ENCODE data around the gene MRPL53. TPM values are rescaled to one million over a fixed set of nuclear protein-coding genes. Genes with fewer than 3 reads are reported as not detected.

MRPL53 gene
- total RNA-seq, 1 experiment from 2014 or later, result 98.1 TPM

- ChIA-PET POLR2A (no interaction called here), CTCF (no interaction called here)
- no peak for ATAC-seq
- no peaks in the 10 kb centered on the region for H3K9me3 ChIP-seq (ENCODE audit: control insufficient read depth, insufficient read depth, low read depth, low read length)
- no peak overlapping the region for H3K4me3 ChIP-seq (ENCODE audit: low read depth in 2 of 2, low read length in 2 of 2)
- H3K4me1 ChIP-seq (ENCODE audit: control insufficient read depth, insufficient read depth, low read length), result peaks cover 9% of the 10 kb centered on the region
- peaks cover 2% of the 10 kb centered on the region; the same call in 1 of the 2 replicates for H3K36me3 ChIP-seq (ENCODE audit: control insufficient read depth, insufficient read depth, low read length)
- intact Hi-C loops (cut with micrococcal nuclease; ENCODE audit: unreplicated experiment) (no loop called here), in situ Hi-C loops (cut with HindIII; ENCODE audit: low pct_unique_long_range_greater_than_20kb, low sequenced_read_pairs) (no loop called here)
- no peak for TF ChIP-seq TCF7L2 (IDR thresholded peaks at IDR 0.05; ENCODE audit: low read depth, low read length)
- TF ChIP-seq CTCF (IDR thresholded peaks at IDR 0.05), result no peak
- TF ChIP-seq POLR2AphosphoS5 (IDR thresholded peaks at IDR 0.05; ENCODE audit: low read depth, low read length), result no peak
- TF ChIP-seq SIN3A (IDR thresholded peaks at IDR 0.05; ENCODE audit: borderline replicate concordance, insufficient read depth, low read depth, low read length), result no peak
- TF ChIP-seq, protein P1, sequence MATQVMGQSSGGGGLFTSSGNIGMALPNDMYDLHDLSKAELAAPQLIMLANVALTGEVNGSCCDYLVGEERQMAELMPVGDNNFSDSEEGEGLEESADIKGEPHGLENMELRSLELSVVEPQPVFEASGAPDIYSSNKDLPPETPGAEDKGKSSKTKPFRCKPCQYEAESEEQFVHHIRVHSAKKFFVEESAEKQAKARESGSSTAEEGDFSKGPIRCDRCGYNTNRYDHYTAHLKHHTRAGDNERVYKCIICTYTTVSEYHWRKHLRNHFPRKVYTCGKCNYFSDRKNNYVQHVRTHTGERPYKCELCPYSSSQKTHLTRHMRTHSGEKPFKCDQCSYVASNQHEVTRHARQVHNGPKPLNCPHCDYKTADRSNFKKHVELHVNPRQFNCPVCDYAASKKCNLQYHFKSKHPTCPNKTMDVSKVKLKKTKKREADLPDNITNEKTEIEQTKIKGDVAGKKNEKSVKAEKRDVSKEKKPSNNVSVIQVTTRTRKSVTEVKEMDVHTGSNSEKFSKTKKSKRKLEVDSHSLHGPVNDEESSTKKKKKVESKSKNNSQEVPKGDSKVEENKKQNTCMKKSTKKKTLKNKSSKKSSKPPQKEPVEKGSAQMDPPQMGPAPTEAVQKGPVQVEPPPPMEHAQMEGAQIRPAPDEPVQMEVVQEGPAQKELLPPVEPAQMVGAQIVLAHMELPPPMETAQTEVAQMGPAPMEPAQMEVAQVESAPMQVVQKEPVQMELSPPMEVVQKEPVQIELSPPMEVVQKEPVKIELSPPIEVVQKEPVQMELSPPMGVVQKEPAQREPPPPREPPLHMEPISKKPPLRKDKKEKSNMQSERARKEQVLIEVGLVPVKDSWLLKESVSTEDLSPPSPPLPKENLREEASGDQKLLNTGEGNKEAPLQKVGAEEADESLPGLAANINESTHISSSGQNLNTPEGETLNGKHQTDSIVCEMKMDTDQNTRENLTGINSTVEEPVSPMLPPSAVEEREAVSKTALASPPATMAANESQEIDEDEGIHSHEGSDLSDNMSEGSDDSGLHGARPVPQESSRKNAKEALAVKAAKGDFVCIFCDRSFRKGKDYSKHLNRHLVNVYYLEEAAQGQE (IDR thresholded peaks at IDR 0.05; ENCODE audit: insufficient read depth in 1 of 2, low read depth in 2 of 2, low read length in 1 of 2), result no peak
- no peak for DNase-seq (ENCODE audit: low read depth, low spot score)
- no peaks in the 10 kb centered on the region for H3K27me3 ChIP-seq (ENCODE audit: control insufficient read depth, insufficient read depth, low read length)
- no peak overlapping the region for H3K27ac ChIP-seq (ENCODE audit: low read length)
- BruUV-seq (replicated peaks), result no TSS peak
Measured at GRCh38 chr2:74462786-74463105, 9.7 kb downstream of the MRPL53 start.

DNA sequence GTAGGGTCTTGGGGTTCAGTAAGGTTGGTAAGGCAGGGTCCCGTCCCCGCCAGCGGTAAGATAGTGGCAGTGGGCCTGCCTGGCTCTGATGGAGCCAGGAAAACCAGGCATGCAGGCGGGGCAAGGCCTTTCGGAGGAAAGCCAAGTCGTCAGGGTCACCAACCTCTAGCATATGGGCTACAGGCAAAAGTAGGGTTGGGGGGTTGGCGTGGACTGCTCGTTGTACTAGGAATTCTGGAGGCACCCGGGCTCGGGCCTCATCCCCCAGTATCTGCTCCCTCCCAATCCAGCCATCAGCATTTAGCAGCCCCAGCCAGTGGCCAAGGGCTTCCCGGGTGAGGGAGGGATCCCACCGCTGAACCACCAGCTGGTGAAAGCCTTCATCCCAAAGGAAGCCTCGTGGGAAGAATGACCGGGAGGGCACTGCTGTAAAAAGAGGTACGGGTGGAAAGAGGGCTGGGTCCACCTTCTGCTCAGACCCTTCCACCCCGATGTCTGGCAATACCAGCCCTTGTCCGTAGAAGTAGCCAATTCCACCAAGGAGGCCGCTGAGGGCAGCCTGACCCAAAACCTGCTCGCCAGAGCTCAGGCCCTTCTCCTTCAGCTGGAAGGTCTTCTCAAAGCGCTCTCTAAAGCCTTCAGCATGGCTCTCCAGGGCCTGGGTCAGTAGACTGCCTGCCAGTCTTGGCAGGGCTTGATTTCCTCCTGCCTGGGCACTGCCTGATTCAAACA lies 10.3 kb downstream of the MRPL53 start:
- Histone ChIP-seq H3K9me3 (ENCODE audit: control insufficient read depth, insufficient read depth, low read depth, low read length) (no peaks in the 10 kb centered on the region), H3K4me3 (ENCODE audit: low read depth in 2 of 2, low read length in 2 of 2) (no peak overlapping the region), H3K27me3 (ENCODE audit: control insufficient read depth, insufficient read depth, low read length) (no peaks in the 10 kb centered on the region), H3K27ac (ENCODE audit: low read length) (no peak overlapping the region), H3K4me1 (ENCODE audit: control insufficient read depth, insufficient read depth, low read length) (peaks cover 8% of the 10 kb centered on the region), H3K36me3 (ENCODE audit: control insufficient read depth, insufficient read depth, low read length) (peaks cover 2% of the 10 kb centered on the region; the same call in 1 of the 2 replicates)
- BruUV-seq (replicated peaks), result no TSS peak
- CTCF ChIA-PET, result interaction anchor here (0.5 kb wide), 1 partner anchor 254 kb away, joined by 4 read pairs; no protein-coding TSS in a partner anchor
- in situ Hi-C loops (cut with HindIII; ENCODE audit: low pct_unique_long_range_greater_than_20kb, low sequenced_read_pairs), result no loop called here
- intact Hi-C loops (cut with micrococcal nuclease; ENCODE audit: unreplicated experiment), result no loop called here
- POLR2A ChIA-PET, result no interaction called here
- ATAC-seq (no peak), DNase-seq (ENCODE audit: low read depth, low spot score) (no peak)
- TF ChIP-seq POLR2AphosphoS5 (IDR thresholded peaks at IDR 0.05; ENCODE audit: low read depth, low read length) (no peak), TCF7L2 (IDR thresholded peaks at IDR 0.05; ENCODE audit: low read depth, low read length) (no peak), SIN3A (IDR thresholded peaks at IDR 0.05; ENCODE audit: borderline replicate concordance, insufficient read depth, low read depth, low read length) (no peak), CTCF (IDR thresholded peaks at IDR 0.05) (no peak)
- TF ChIP-seq, protein P1 (IDR thresholded peaks at IDR 0.05; ENCODE audit: insufficient read depth in 1 of 2, low read depth in 2 of 2, low read length in 1 of 2), result no peak

Data from Panc1 (cell line).